ENCODE results near the gene IQSEC3.
"Not testable (repeated sequence)": the region's sequence is repeated elsewhere in the genome, so short reads cannot be mapped to it uniquely, and the experiment has no call there.

The IQSEC3 gene

DNA sequence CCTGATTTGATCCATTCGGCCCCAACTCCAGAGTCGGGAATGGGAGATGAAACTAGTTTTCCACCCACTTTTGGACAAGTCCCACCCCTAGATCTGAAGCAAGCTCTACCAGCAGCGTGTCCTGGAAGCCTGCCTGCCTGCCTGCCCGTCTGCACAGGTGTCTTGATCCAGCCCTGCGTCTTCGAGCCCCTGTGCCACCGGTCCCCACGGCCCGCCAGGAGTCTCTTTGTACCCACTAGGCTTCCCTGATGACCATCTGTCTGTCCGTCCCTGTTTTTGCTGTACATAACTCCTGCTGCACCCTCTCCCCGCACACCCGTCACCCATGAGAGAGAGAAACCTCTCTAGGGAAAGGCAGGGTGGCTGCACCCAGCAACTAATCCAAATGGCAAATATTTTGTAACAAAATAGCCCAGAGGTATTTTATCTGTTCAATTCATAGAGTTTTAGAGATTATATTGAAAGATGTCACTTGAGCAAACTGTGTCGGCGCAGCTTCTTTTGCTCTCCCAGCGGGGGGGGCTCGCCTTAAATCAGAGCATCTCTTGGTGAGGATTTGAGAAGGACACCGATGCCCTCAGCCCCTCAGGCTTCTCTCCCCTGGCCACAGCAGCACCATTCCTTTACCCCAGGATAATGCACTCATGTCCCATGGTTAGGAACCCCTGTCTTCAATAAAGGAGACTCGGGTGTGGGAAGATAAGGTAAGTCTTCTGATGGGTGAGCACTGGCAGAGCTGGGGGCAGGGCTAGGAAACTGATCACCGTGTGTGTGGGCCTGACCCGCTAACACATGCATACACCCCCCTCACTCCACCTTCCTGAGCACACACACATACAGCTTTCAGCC is 111.6 kb downstream of the IQSEC3 start:
- no peak for DNase-seq (ENCODE audit: low read depth)

DNA sequence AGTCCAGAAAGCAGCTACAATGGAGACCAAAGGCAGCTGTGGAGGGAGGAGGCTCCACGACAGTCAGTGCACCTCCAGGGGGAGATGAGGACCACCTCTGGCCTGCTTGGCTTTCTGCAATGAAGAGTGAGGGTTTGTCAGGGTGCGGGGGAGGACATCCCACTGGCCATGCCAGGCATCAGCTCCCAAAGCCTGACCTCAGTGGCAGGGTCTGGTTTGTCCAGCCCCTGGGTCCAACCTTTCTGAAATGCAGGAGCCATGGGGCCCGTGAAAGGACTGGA is 112.2 kb downstream of the IQSEC3 start:
- no peak for DNase-seq (ENCODE audit: low read depth)

DNA sequence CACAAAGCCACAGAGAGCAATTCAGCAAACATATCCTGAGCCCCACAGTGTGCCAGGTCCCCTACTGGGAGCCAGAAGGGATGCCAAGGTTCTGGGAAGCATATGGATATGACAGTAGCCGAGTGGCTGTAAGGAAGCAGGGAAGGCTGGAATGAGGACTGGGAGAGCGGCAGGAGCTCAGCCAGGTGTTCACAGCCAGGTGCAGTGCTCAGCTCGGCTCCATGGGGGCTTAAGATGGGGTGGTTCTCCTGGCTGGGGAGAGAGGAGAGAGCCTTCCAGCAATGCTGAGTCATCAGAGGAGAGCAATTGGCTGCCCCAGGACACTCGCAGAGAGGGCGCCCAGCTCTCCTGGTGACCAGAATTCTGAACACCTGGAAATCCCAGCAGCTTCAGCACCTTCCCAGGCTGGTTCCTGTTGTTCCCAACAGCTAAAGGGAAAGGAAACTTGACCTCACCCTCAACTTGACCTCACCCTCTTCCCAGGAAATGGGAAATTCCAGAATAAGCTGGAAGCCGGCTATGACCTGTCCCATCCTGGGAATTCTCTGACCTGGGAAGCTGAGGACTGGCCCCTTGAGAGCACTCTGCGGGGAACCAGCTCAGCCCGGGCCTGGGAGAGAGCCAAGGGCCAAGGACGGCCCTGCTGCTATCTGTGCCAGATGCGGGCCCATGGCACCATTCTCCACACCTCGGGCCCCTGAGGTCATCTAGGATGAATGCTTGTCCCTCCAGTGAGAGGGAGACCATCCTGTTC is 112.7 kb downstream of the IQSEC3 start:
- DNase-seq (ENCODE audit: low read depth), result no peak

DNA sequence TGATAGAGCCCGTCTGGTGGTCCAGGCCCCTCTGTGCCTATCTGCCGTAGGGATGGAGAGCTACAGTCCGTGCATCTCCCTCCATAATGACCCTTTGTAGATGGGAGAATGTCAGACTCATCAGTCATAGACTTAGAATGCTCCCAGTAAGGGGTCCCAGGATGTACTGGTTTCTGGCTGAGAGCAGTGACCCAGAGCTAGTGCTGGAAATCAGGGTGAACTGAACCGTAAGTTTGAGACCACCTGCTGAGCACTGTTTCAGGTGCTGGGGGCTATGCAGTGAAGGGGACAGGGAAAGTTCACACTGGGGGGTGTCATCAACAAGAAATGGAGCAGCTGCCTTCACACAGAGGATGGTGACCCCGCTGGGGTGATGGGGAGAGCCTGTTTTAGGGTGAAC is 113.3 kb downstream of the IQSEC3 start:
- DNase-seq (ENCODE audit: low read depth), result no peak

- peak; percentile 27 for DNase-seq (ENCODE audit: low read depth)
Observed at GRCh38 chr12:180445-180844, 113.9 kb downstream of the IQSEC3 start.

GRCh38 chr12:181921-182320 is 115.4 kb downstream of the IQSEC3 start:
- DNase-seq (ENCODE audit: low read depth), result no peak

GRCh38 chr12:182381-182892 is 115.9 kb downstream of the IQSEC3 start:
- peak; percentile 77 for DNase-seq (ENCODE audit: low read depth)

GRCh38 chr12:184811-185575 is 118.4 kb downstream of the IQSEC3 start:
- no peak for DNase-seq (ENCODE audit: low read depth)

GRCh38 chr12:185576-185955 is 119.0 kb downstream of the IQSEC3 start:
- DNase-seq (ENCODE audit: low read depth), result no peak

- no peak for DNase-seq (ENCODE audit: low read depth)
Observed at GRCh38 chr12:186006-186625, 119.5 kb downstream of the IQSEC3 start.

- DNase-seq (ENCODE audit: low read depth), result not testable (repeated sequence)
Observed at GRCh38 chr12:187986-188909, 121.7 kb downstream of the IQSEC3 start.

DNA sequence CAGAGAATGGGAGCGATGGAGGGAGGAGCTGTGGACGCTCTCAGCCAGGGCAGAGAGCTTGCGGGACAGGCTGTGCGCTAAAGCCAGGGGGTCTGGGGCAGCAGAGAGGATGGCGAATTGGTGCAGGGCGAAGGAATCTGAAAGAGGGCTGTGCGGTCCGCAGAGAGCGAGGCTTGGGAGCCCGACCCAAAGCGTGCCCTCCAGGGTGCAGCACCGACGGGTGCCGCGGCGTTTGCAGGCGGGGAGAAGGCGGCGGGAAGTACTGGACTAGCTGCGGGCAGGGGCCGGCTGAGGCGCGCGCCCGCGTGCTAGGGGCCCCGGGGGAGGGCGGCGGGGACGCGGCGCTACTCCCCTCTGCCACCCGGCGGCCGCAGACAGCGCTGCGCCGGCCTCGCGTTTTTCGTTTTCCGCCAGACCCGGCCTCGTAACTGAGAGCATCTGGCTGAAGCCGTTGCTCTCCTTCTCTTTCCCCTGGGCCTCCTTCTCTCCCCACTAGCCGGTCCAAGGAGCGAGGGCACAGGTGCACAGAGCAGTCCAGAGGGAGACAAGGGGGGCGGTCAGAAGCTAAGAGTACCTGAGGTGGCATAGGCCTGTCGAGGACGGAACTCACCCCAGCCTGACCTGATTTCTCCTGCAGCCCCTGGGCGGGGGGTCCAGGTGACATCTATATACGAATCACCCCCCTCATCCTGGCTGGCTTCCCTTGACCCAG is 122.5 kb downstream of the IQSEC3 start:
- DNase-seq (ENCODE audit: low read depth), result peak; percentile 51

DNA sequence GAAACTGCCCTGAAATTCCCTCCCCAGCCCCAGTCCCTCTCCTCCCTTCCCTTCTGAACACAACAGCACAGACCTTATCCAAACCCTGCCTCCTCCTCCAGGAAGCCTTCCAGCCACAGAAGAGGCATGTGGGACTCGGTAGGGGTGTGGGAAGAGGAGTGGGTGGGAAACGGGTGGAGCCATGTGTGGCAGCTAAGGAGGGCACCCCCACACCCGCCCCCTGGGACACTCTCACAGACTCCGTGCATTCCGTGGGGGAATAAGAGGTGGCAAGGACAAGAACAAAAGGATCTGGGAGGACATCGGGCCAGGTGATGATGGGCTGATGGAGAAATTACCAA is 123.0 kb downstream of the IQSEC3 start:
- DNase-seq (ENCODE audit: low read depth), result no peak

GRCh38 chr12:190881-191280 is 124.3 kb downstream of the IQSEC3 start:
- DNase-seq (ENCODE audit: low read depth), result no peak

DNA sequence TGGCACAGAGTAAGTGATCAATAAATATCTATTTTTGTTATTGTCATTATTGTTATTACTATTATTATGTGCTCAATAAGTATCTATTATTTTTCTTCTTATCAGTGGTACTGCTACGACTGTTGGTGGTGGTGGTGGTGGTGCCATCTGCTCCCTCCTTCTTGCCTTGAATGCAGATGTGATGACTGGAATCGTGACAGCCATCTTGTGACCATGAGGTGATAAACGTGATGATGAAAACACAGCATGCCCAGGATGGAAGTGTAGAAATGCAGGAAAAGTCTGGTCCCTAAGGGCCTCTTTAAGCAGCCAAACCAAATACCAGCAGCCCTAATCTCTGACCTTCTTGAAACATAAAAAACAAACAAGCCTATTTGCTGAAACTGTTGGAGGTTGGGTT is 125.0 kb downstream of the IQSEC3 start:
- DNase-seq (ENCODE audit: low read depth), result no peak

DNA sequence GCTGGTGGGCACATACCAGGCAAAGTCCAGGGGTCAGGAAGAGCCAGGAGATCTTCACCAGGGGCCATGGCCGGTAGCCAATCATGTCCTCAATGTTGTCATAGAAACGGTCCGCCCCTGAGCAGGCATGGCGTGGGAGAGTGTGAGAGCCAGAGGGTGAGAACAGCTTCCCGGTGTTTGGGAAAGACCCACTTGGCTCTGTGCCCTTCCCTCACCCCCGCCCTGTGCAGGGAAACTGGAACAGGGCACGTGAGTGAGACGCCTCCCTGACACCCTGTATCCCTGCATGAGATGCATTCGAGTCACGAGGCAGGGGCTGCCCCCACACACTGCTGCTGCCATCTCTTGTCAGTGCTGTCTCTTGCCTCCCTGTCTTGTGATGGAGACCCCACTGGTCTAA is 126.7 kb downstream of the IQSEC3 start:
- DNase-seq (ENCODE audit: low read depth), result no peak

DNA sequence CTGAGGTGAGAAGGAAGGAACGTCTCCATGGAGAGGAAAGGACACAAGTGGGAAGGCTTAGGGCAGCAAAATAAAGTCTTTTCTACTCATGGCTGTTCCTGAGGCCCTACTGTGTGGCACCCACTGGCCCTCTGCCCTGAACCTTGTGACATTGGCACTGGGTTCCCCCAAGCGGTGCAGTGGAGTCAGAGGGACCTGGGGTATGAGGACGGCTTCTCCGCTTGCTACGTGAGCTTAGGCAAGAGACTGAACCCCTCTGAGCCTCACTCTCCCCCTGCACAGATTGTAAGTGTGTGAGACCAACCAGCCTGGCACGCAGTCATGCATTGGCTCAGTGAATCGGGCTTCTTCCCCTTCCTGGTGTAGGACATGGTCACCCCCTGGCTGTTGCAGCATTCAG is 127.7 kb downstream of the IQSEC3 start:
- DNase-seq (ENCODE audit: low read depth), result no peak

DNA sequence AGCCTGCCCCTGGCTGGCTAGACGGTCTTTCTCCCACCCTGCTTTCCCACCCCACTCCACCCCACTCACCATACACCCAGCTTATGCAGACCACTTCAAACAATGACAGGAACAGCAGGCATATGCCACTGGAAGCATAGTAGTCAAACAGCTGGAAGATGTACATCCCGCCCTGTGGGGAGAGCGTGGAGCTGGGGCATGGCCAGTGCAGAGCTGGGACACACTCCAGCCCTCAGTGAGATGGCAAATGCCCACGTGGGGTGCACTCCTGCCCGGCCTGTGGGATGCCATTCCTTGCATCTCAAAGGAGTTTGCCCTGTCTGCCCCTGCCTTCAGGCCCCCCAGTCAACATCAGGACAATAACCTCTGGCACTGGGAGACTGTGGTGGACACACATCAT is 128.6 kb downstream of the IQSEC3 start:
- DNase-seq (ENCODE audit: low read depth), result no peak

GRCh38 chr12:195951-196350 is 129.4 kb downstream of the IQSEC3 start:
- DNase-seq (ENCODE audit: low read depth), result no peak

GRCh38 chr12:196436-196835 is 129.9 kb downstream of the IQSEC3 start:
- DNase-seq (ENCODE audit: low read depth), result no peak

DNA sequence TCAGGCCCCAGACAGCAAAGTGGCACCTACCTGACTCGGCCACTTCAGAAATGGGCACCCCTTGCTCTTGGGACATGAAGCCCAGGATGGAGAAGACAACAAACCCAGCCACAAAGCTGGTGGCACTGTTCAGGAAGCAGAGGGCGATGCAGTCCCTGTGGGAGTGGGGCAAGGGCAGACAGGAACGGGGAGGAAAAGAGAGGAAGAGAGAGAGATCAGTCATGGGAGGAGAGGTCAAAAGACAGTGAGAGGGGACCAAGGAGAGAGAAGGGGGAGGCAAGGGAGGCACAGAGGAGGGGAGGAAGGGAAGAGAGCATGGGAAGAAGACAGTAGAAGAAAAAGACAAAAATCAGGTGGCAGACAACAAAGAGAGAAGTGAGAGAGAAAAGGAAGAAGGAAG is 130.8 kb downstream of the IQSEC3 start:
- no peak for DNase-seq (ENCODE audit: low read depth)
